Right renal cortex interstitium (tissue), 3 donors: ENCODE data around the gene FMO3. TPM values are rescaled to one million over a fixed set of nuclear protein-coding genes. Genes with fewer than 3 reads are reported as not detected.

ENCODE experiments used
- DNase-seq, 3 donors: peaks; one replicate each; pipeline ENCODE4 v3.0.0-alpha.2; 2013; ENCODE audit warnings: low read depth in 3 of 3, low spot score in 2 of 3
- polyA plus RNA-seq, 3 donors: library from polyadenylated mRNA; unstranded; fragments of 120-200 nt; gene quantifications; one replicate each; pipeline ENCODE4 v1.2.1, GENCODE V29; 2013; ENCODE audit not compliant: insufficient read length in 3 of 3

FMO3 gene
- under 1 TPM in 2 of 3 donors, not detected in 1; 0.12 to 0.28 TPM for polyA plus RNA-seq

GRCh38 chr1:171090604-171091003, at the start of gene FMO3:
TSS of gene FMO3 (plus strand) at chr1:171090905. CDS start at chr1:171092659, 1,754 bp downstream.
- DNase-seq = no peak

GRCh38 chr1:171048014-171048413, 42.7 kb upstream of the FMO3 start:
- DNase-seq = no peak

GRCh38 chr1:171052977-171053376, 37.7 kb upstream of the FMO3 start:
- no peak for DNase-seq

- DNase-seq = no peak
Observed at GRCh38 chr1:171055966-171056643, 34.6 kb upstream of the FMO3 start.

GRCh38 chr1:171061425-171062143, 29.1 kb upstream of the FMO3 start:
- DNase-seq = no peak

GRCh38 chr1:171062902-171063301, 27.8 kb upstream of the FMO3 start:
- DNase-seq = no peak

GRCh38 chr1:171075041-171075440, 15.7 kb upstream of the FMO3 start:
- no peak for DNase-seq

GRCh38 chr1:171081314-171081753, 9.4 kb upstream of the FMO3 start:
- no peak for DNase-seq

- no peak for DNase-seq
Observed at GRCh38 chr1:171081763-171082201, 8.9 kb upstream of the FMO3 start.

GRCh38 chr1:171082606-171083005, 8.1 kb upstream of the FMO3 start:
- no peak for DNase-seq

GRCh38 chr1:171083222-171083621, 7.5 kb upstream of the FMO3 start:
- no peak for DNase-seq

GRCh38 chr1:171084091-171084490, 6.6 kb upstream of the FMO3 start:
- no peak for DNase-seq

GRCh38 chr1:171084870-171085269, 5.8 kb upstream of the FMO3 start:
- no peak for DNase-seq

- no peak for DNase-seq
Observed at GRCh38 chr1:171087896-171088295, 2.8 kb upstream of the FMO3 start.

GRCh38 chr1:171103862-171104261, 13.2 kb downstream of the FMO3 start:
- DNase-seq = no peak

GRCh38 chr1:171107262-171107940, 16.7 kb downstream of the FMO3 start:
- no peak for DNase-seq

- no peak for DNase-seq
Observed at GRCh38 chr1:171107969-171108368, 17.3 kb downstream of the FMO3 start.

- DNase-seq = no peak
Observed at GRCh38 chr1:171109966-171110365, 19.3 kb downstream of the FMO3 start.

GRCh38 chr1:171110621-171111326, 20.1 kb downstream of the FMO3 start:
- no peak for DNase-seq

- no peak for DNase-seq
Observed at GRCh38 chr1:171112119-171112518, 21.4 kb downstream of the FMO3 start.

- DNase-seq = no peak
Observed at GRCh38 chr1:171113382-171113781, 22.7 kb downstream of the FMO3 start.
